ENCODE results near the gene DIAPH3. TPM values are rescaled to one million over a fixed set of nuclear protein-coding genes. Genes with fewer than 3 reads are reported as not detected.

The DIAPH3 gene
- total and polyA plus RNA-seq, 2 of the 4 experiments (the other 2 are of a cell fraction), result 8.9 to 9.3 TPM

- peaks cover 3% of the 10 kb centered on the region for H3K4me1 ChIP-seq (ENCODE audit: control insufficient read depth, insufficient read depth, low read length)
- no peaks in the 10 kb centered on the region; the same call in 1 of the 2 replicates for H3K36me3 ChIP-seq (ENCODE audit: control insufficient read depth, insufficient read depth, low read length)
- H2BK15ac ChIP-seq (ENCODE audit: low read depth, low read length), result no peak overlapping the region
- ATAC-seq (ENCODE audit: low read depth) (peak; percentile 80), DNase-seq (peak; percentile 46)
- peaks cover 30 to 31% of the 10 kb centered on the region in 2 experiments for H3K79me1 ChIP-seq (ENCODE audit: low read depth in 1 of 2, low read length in 2 of 2)
- POLR2A ChIA-PET (ENCODE audit: unreplicated experiment), result no interaction called here
- intact Hi-C loops (cut with micrococcal nuclease), result no loop called here
- in situ Hi-C loops (cut with MboI; ENCODE audit: low sequenced_read_pairs), result no loop called here
- no peak overlapping the region for H4K91ac ChIP-seq (ENCODE audit: insufficient read depth, low read depth, low read length)
- H3K56ac ChIP-seq (ENCODE audit: extremely low read depth, insufficient read depth, low read length), result no peak overlapping the region
- H3K4me2 ChIP-seq (ENCODE audit: low read depth, low read length), result no peak overlapping the region
- no peaks in the 10 kb centered on the region for H3K27me3 ChIP-seq (ENCODE audit: control insufficient read depth, insufficient read depth, low read length)
- no peak overlapping the region for H4K8ac ChIP-seq (ENCODE audit: low read depth in 2 of 2, low read length in 2 of 2)
- no peaks in the 10 kb centered on the region for H4K20me1 ChIP-seq (ENCODE audit: insufficient read depth, low read length)
- CTCF ChIA-PET, result no interaction called here
- H3K9me3 ChIP-seq (ENCODE audit: control insufficient read depth, insufficient read depth, low read length), result no peaks in the 10 kb centered on the region
- no peak overlapping the region; the same call in 1 of the 2 replicates for H3K27ac ChIP-seq (ENCODE audit: insufficient read depth, low read length)
- no peak overlapping the region for H3K4me3 ChIP-seq (ENCODE audit: insufficient read depth, low read depth, low read length)
- no peak for TF ChIP-seq ELK1 (IDR thresholded peaks at IDR 0.05; ENCODE audit: borderline replicate concordance, low read depth, low read length)
- TF ChIP-seq SMC3 (IDR thresholded peaks at IDR 0.05; ENCODE audit: low read depth, low read length), result no peak
- no peak for TF ChIP-seq CTCF (conservative IDR thresholded peaks at IDR 0.05; ENCODE audit: low read depth, low read length)
- TF ChIP-seq POLR2A (IDR thresholded peaks at IDR 0.05; ENCODE audit: low read depth, low read length), result no peak
- TF ChIP-seq NFE2L2 (IDR thresholded peaks at IDR 0.05; ENCODE audit: low read depth, low read length), result no peak
- no peak for TF ChIP-seq BHLHE40 (IDR thresholded peaks at IDR 0.05; ENCODE audit: low read depth, low read length)
- no peak for TF ChIP-seq MAFK (IDR thresholded peaks at IDR 0.05; ENCODE audit: low read depth, low read length)
- TF ChIP-seq RAD21 (IDR thresholded peaks at IDR 0.05; ENCODE audit: low read length), result no peak
- TF ChIP-seq RCOR1 (IDR thresholded peaks at IDR 0.05; ENCODE audit: insufficient replicate concordance, low read length), result no peak
- no peak for TF ChIP-seq USF2 (IDR thresholded peaks at IDR 0.05; ENCODE audit: low read depth, low read length)
- TF ChIP-seq CEBPB (IDR thresholded peaks at IDR 0.05; ENCODE audit: low read depth, low read length), result no peak
- TF ChIP-seq RFX5 (IDR thresholded peaks at IDR 0.05; ENCODE audit: low read depth, low read length), result no peak
- TF ChIP-seq FOS (IDR thresholded peaks at IDR 0.05; ENCODE audit: low read depth, low read length), result no peak
- TF ChIP-seq CHD1 (IDR thresholded peaks at IDR 0.05; ENCODE audit: low read depth, low read length), result no peak
- H2BK120ac ChIP-seq (ENCODE audit: low read depth, low read length), result no peak overlapping the region
- dilution Hi-C loops (cut with HindIII; ENCODE audit: low sequenced_read_pairs, unreplicated experiment), result no loop called here
- no peak overlapping the region for H3K23ac ChIP-seq (ENCODE audit: low read depth, low read length)
- no peak overlapping the region for H3K9ac ChIP-seq (ENCODE audit: low read depth, low read length)
- H2AK9ac ChIP-seq (replicated peaks; ENCODE audit: low read depth, low read length, poor library complexity), result no peak overlapping the region
- no peak overlapping the region for H3K18ac ChIP-seq (ENCODE audit: low read depth, low read length)
- peak overlapping the region; percentile 76 for H2BK5ac ChIP-seq (ENCODE audit: low read depth, low read length, poor library complexity, severe bottlenecking)
- no TSS peak for BruUV-seq (replicated peaks)
- H3K4ac ChIP-seq (ENCODE audit: low read depth, low read length), result no peak overlapping the region
- no peak overlapping the region for H2AK5ac ChIP-seq (ENCODE audit: low read depth, low read length)
- H3K9me1 ChIP-seq (ENCODE audit: insufficient read depth, low read length), result peaks cover 7% of the 10 kb centered on the region; the same call in 1 of the 2 replicates
- no peak overlapping the region for H2AFZ ChIP-seq (replicated peaks; ENCODE audit: low read length, poor library complexity)
- no peak overlapping the region for H4K5ac ChIP-seq (ENCODE audit: low read depth, low read length)
- no peak overlapping the region for H3K14ac ChIP-seq (replicated peaks; ENCODE audit: low read depth, low read length)
- no peak overlapping the region for H2BK20ac ChIP-seq (ENCODE audit: low read depth, low read length)
Measured at GRCh38 chr13:60090574-60090973, 73.2 kb downstream of the DIAPH3 start.
